ENCODE data around the gene S100A13.

- TF ChIP-seq CTCF (IDR thresholded peaks at IDR 0.05) (no peak), POLR2A (IDR thresholded peaks at IDR 0.05) (no peak), POLR2AphosphoS5 (IDR thresholded peaks at IDR 0.05) (no peak), EP300 (IDR thresholded peaks at IDR 0.05; ENCODE audit: low read depth) (no peak)
Observed at GRCh38 chr1:153670257-153670858, 43.1 kb upstream of the S100A13 start.
